HG03039 (cell line): ENCODE measurements around the gene STT3A.

Source experiments
- ATAC-seq: cut with Tn5 transposase; IDR thresholded peaks from one replicate; pipeline ENCODE4 v1.9.1; 2021; ENCODE audit warnings: mild to moderate bottlenecking, moderate library complexity; ENCODE audit not compliant: unreplicated experiment

Gene STT3A

DNA sequence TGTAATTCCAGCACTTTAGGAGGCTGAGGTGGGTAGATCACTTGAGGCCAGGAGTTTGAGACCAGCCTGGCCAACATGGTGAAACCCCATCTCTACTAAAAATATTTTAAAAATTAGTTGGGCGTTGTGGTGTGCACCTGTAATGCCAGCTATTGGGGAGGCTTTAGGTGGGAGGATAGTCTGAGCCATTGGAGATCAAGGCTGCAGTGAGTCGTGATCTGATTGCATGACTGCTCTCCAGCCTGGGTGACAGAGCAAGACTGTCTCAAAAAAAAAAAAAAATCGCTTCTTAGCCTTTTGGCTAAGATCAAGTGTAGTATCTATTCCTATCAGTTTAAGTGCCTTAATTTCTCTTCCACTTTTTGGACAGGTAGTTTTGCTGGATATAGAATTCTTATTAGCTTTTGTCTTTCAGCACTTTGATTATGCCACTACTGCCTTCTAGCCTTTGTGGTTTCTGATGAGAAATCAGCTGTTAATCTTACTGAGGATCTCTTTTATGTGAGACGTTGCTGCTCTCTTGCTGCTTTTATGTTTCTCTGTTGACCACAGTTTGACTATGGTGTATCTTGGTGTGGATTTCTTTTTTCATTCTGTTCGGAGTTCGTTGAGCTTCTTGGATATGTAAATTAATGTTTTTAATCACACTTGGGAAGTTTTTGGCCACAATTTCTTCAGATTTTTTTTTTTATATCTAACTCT is 57.0 kb downstream of the STT3A start:
- ATAC-seq = no peak

DNA sequence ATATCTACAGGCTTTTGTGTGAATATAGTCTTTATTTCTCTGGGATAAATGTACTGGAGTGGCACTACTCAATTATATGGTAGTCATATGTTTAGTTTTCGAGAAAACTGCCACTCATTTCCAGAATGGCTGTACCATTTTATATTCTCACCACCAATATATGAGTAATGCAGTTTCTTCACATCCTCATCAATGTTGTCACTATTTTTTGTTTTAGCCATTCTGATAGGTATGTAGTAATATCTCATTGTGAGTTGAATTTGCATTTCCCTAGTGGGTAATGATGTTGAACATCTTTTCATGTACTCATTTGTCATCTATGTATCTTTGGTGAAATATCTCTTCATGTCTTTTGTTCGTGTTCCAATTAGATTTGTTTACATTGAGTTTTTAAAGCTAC is 70.0 kb downstream of the STT3A start:
- no peak for ATAC-seq

DNA sequence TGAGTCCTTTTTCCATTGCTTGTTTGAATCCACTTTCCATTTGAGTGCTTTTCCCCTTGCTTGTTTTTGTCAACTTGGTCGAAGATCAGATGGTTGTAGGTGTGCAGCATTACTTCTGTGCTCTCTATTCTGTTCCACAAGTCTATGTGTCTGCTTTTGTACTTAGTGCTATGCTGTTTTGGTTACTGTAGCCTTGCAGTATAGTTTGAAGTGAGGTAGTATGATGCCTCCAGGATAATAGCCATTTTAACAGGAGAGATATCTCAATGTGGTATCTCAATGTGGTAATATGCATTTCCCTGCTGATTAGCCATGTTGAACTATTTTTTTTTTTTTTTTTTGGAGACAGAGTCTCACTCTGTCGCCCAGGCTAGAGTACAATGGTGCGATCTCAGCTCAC is 71.3 kb downstream of the STT3A start:
- no peak for ATAC-seq

GRCh38 chr11:125667151-125667550 is 74.5 kb downstream of the STT3A start:
- ATAC-seq = no peak

DNA sequence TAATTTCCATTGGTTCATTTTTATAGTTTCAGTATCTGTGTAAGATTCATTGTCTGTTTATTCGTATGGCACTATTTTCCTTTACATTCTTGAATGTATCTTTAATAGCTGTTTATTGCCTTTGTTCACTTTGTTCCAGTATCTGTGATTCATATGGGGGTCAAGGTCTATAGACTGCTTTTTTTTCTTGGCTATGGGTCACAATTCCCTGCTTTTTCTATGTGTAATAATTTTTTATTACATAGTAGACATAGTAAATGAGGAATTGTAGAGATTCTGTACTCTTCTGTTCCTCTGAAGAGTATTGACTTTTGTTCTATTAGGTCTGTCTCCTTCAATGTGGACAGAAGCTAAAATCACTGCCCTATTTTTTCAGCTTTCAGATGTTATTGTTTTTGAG is 77.5 kb downstream of the STT3A start:
- ATAC-seq = no peak

DNA sequence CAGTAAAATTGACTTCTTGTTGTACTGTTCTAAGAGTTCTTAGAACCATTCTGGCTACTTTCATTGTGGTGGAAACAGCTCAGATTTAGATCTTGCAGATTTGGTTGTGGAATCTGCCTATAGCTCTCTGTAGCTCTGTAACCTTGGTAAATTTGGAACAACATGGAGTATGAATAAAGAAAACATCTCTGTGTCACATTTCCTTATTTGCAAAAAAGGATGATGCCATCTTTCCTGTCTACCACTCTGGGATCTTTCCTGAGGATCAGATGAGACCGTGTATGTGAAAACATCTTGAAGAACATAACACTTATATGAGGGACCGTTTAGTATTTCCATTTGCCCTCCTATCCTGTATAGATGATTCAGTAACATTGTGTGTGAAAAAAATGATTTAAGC is 78.9 kb downstream of the STT3A start:
- ATAC-seq = no peak
